GM12878 (cell line): ENCODE data around the gene ASIC2. TPM values are rescaled to one million over a fixed set of nuclear protein-coding genes. Genes with fewer than 3 reads are reported as not detected.

Experiments
- ATAC-seq: fragments of 200-7000 bp; cut with Tn5 transposase; 3 replicates; pipeline ENCODE4 v1.9.1; 2020; ENCODE audit warnings: mild to moderate bottlenecking, moderate library complexity
- BruUV-seq: library from RNA; stranded (reverse); fragments of 400-500 nt; replicated peaks from 2 replicates; lab custom pipeline; 2021; lab: Mats Ljungman, UMichigan
- CTCF ChIA-PET: fragments of 300-600 bp; sonication (Branson Sonifier 250); formaldehyde crosslinking; extraction: SDS; loops from one replicate; lab custom pipeline; 2021; ENCODE audit warnings: inconsistent platforms; lab: Yijun Ruan, JAX
- POLR2A ChIA-PET: fragments of 350-600 bp; formaldehyde crosslinking; extraction: SDS; loops from one replicate; lab custom pipeline; 2021; ENCODE audit warnings: inconsistent platforms; lab: Charles Lee
- RAD21 ChIA-PET: fragments of 300-600 bp; sonication (Branson Sonifier 250); formaldehyde crosslinking; loops from one replicate; lab custom pipeline; 2023; ENCODE audit warnings: antibody characterized with exemption; ENCODE audit not compliant: unreplicated experiment; lab: Charles Lee
- SMC1A ChIA-PET: fragments of 300-600 bp; sonication (Branson Sonifier 250); formaldehyde crosslinking; loops from one replicate; lab custom pipeline; 2023; ENCODE audit not compliant: unreplicated experiment, uncharacterized antibody; lab: Charles Lee
- DNase-seq: peaks from one replicate; pipeline ENCODE4 v3.0.0-alpha.2; 2011; ENCODE audit warnings: low read depth, low spot score
- FAIRE-seq: peaks from 3 replicates; lab custom pipeline; 2011; peaks lifted over from hg19 to GRCh38; lab: Jason Lieb, UNC
- H2AFZ ChIP-seq: 2 replicates; pipeline ENCODE4 v1.6.0; 2011; ENCODE audit warnings: low read depth, low read length, control low read depth; ENCODE audit not compliant: control insufficient read depth
- H3K27ac ChIP-seq: 2 replicates; pipeline ENCODE4 v1.5.1; 2011; ENCODE audit warnings: control low read depth; ENCODE audit not compliant: control insufficient read depth, insufficient read depth
- H3K27me3 ChIP-seq, 2 experiments: replicated peaks in 1 of 2; 2 replicates each; pipeline versions ENCODE4 v1.6.0 to v1.6.1; 2011; ENCODE audit warnings: low read length in 1 of 2; ENCODE audit not compliant: control insufficient read depth in 2 of 2, insufficient read depth in 2 of 2
- H3K36me3 ChIP-seq, 2 experiments: 2 replicates each; pipeline ENCODE4 v1.5.1; 2011; ENCODE audit warnings: low read length in 1 of 2; ENCODE audit not compliant: control insufficient read depth in 2 of 2, insufficient read depth in 2 of 2
- H3K4me1 ChIP-seq: 2 replicates; pipeline ENCODE4 v1.6.1; 2011; ENCODE audit warnings: mild to moderate bottlenecking, low read length, moderate library complexity, mixed read lengths; ENCODE audit not compliant: control insufficient read depth, insufficient read depth
- H3K4me2 ChIP-seq: 2 replicates; pipeline ENCODE4 v1.6.0; 2011; ENCODE audit warnings: control low read depth; ENCODE audit not compliant: control insufficient read depth, insufficient read depth
- H3K4me3 ChIP-seq: fragments of 200-600 bp; sonication (generic); 2 replicates; pipeline ENCODE4 v1.5.1; 2016
- H3K79me2 ChIP-seq: 2 replicates; pipeline ENCODE4 v1.6.0; 2011; ENCODE audit warnings: low read length; ENCODE audit not compliant: control insufficient read depth, insufficient read depth
- H3K9ac ChIP-seq: 2 replicates; pipeline ENCODE4 v1.8.0; 2011; ENCODE audit warnings: low read length, control low read depth, mixed read lengths; ENCODE audit not compliant: control insufficient read depth, insufficient read depth
- H3K9me3 ChIP-seq: replicated peaks from 3 replicates; pipeline ENCODE4 v1.5.1; 2011; ENCODE audit warnings: mild to moderate bottlenecking, low read length; ENCODE audit not compliant: control insufficient read depth, insufficient read depth
- H4K20me1 ChIP-seq: 2 replicates; pipeline ENCODE4 v1.6.0; 2011; ENCODE audit not compliant: control insufficient read depth, insufficient read depth
- ATF7 ChIP-seq: fragments of 450-650 bp; IDR thresholded peaks from 2 replicates; pipeline ENCODE4 v1.6.1; 2016; ENCODE audit warnings: low read depth, mild to moderate bottlenecking
- EED ChIP-seq: sonication (generic); IDR thresholded peaks from 2 replicates; pipeline ENCODE4 v1.6.1; 2016; ENCODE audit warnings: antibody characterized with exemption, low read depth
- IKZF1 ChIP-seq: fragments of 450-650 bp; conservative IDR thresholded peaks from 2 replicates; pipeline ENCODE4 v1.6.1; 2017; ENCODE audit warnings: antibody characterized with exemption, mild to moderate bottlenecking
- JUNB ChIP-seq: IDR thresholded peaks from 2 replicates; pipeline ENCODE4 v1.6.1; 2016; ENCODE audit warnings: antibody characterized with exemption, mild to moderate bottlenecking
- JUND ChIP-seq: IDR thresholded peaks from 2 replicates; pipeline ENCODE4 v1.6.1; 2012; ENCODE audit warnings: low read depth, mild to moderate bottlenecking, low read length, improper control_type of control experiment, moderate library complexity
- POU2F2 ChIP-seq: IDR thresholded peaks from 3 replicates; pipeline ENCODE4 v1.6.1; 2011; ENCODE audit warnings: low read depth, mild to moderate bottlenecking, low read length, borderline replicate concordance
- SPI1 ChIP-seq: IDR thresholded peaks from 2 replicates; pipeline ENCODE4 v1.6.1; 2011; ENCODE audit warnings: low read depth, mild to moderate bottlenecking, low read length, moderate library complexity, borderline replicate concordance; ENCODE audit not compliant: insufficient read depth
- TCF12 ChIP-seq: IDR thresholded peaks from 2 replicates; pipeline ENCODE4 v1.6.1; 2011; ENCODE audit warnings: low read depth, mild to moderate bottlenecking, low read length
- YBX1 ChIP-seq: fragments of 450-650 bp; IDR thresholded peaks from 2 replicates; pipeline ENCODE4 v1.6.1; 2016; ENCODE audit warnings: antibody characterized with exemption
- ZNF384 ChIP-seq: IDR thresholded peaks from 2 replicates; pipeline ENCODE4 v1.6.1; 2012; ENCODE audit warnings: low read depth, mild to moderate bottlenecking, low read length, improper control_type of control experiment, borderline replicate concordance
- WGBS: methylation state at CpG from one replicate; pipeline ENCODE4 v1.1.6; 2016; ENCODE audit warnings: low lambda C conversion rate; ENCODE audit not compliant: insufficient replicate concordance, insufficient coverage; ENCODE audit errors: missing lambda C conversion rate; 5-methylcytosine and 5-hydroxymethylcytosine counted together
- in situ Hi-C: fragments of 300-500 bp; cut with MboI; formaldehyde crosslinking; loops from 9 replicates; pipeline ENCODE4 v1.14.3; 2018; ENCODE audit warnings: mixed read lengths
- intact Hi-C: fragments of 100-400 bp; cut with micrococcal nuclease; formaldehyde crosslinking; loops from one replicate; pipeline ENCODE4 v1.14.2; 2022; ENCODE audit not compliant: unreplicated experiment
- polyA plus RNA-seq, 11 experiments: library from polyadenylated mRNA; depleted of rRNA in 4 of 11; unstranded in 6 of 11; stranded (reverse) in 5 of 11; fragments of >200 nt; fragmentation: Nextera tagmentation in 4 of 11; fragmentation: Illumina TruSeq in 1 of 11; extraction: Ambion mirVana in 4 of 11; extraction: Trizol in 1 of 11; gene quantifications; 1 replicate in 1 of 11; 2 replicates in 10 of 11; pipeline versions ENCODE4 v1.2.1 to v1.2.3, GENCODE V29; 2011 to 2016; ENCODE audit warnings: inconsistent platforms in 2 of 11, missing spikeins in 2 of 11, low read depth in 1 of 11
- total RNA-seq, 4 experiments: library from RNA; depleted of rRNA in 3 of 4; stranded (reverse); fragments of >200 nt in 3 of 4; fragmentation: Illumina TruSeq in 1 of 4; extraction: Trizol in 1 of 4; gene quantifications; 2 replicates each; pipeline versions ENCODE4 v1.2.1 to v1.2.3, GENCODE V29; 2013 to 2021
- TF ChIP-seq, protein P1 (sequence below): IDR thresholded peaks from 2 replicates; pipeline ENCODE4 v1.6.1; 2012; ENCODE audit warnings: improper control_type of control experiment, low read depth, low read length; ENCODE audit not compliant: insufficient replicate concordance
- TF ChIP-seq, protein P2 (sequence below): fragments of 450-650 bp; formaldehyde crosslinking; IDR thresholded peaks from 2 replicates; pipeline ENCODE4 v1.4.0; 2022; ENCODE audit warnings: mild to moderate bottlenecking, moderate library complexity
- TF ChIP-seq, protein P3 (sequence below): fragments of 150-350 bp; IDR thresholded peaks from 2 replicates; pipeline ENCODE4 v1.6.1; 2016; ENCODE audit warnings: low read depth, low read length

Gene ASIC2
- total and polyA plus RNA-seq, 10 of the 15 experiments (the other 5 are each of a cell fraction or from before 2014, with no cell fraction given), result not detected

DNA sequence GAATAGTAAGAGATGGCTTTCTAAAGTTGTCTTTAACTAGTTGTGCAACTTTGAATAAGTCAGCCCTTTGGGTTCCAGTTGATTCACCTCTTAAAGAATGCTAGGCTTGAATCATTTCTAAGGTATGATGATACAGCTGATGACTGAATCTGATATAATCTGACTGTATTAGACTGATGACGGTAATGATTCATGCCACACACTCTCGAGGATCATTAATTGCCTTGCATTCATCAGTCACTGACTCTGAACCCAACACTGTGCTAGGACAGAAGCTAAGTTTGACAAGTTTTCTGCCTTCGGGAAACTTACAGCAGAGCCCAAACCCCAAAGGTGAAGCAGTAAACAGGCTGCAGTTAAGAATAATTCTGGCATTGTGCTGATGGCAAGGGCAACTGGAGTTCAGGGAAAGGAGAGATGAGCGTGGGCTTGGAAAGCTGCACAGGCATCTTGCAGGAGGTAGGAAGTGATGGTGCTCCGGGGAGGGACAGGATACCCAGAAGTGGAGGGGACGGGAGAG, 25.8 kb downstream of the ASIC2 start:
- Histone ChIP-seq H3K4me1 (no peaks in the 10 kb centered on the region), H3K4me3 (no peak overlapping the region), H3K27me3 (peaks cover 0 to 2% of the 10 kb centered on the region in 2 experiments; a peak in 2 of 4 replicates), H3K9ac (no peak overlapping the region), H3K27ac (no peak overlapping the region), H3K36me3 (no peaks in the 10 kb centered on the region), H3K4me2 (no peak overlapping the region), H3K9me3 (no peaks in the 10 kb centered on the region), H4K20me1 (no peaks in the 10 kb centered on the region), H3K79me2 (no peaks in the 10 kb centered on the region), H2AFZ (no peak overlapping the region)
- ChIA-PET CTCF (no interaction called here), RAD21 (no interaction called here), POLR2A (no interaction called here), SMC1A (no interaction called here)
- 12% methylated on average over 6 of the region's 6 CpGs for WGBS
- no TSS peak for BruUV-seq
- DNase-seq (no peak), FAIRE-seq (no peak), ATAC-seq (no peak)
- TF ChIP-seq IKZF1 (no peak), ZNF384 (no peak), YBX1 (no peak), ATF7 (no peak), SPI1 (no peak), POU2F2 (no peak), JUNB (no peak), EED (no peak), JUND (no peak), TCF12 (no peak)
- TF ChIP-seq, protein P1, sequence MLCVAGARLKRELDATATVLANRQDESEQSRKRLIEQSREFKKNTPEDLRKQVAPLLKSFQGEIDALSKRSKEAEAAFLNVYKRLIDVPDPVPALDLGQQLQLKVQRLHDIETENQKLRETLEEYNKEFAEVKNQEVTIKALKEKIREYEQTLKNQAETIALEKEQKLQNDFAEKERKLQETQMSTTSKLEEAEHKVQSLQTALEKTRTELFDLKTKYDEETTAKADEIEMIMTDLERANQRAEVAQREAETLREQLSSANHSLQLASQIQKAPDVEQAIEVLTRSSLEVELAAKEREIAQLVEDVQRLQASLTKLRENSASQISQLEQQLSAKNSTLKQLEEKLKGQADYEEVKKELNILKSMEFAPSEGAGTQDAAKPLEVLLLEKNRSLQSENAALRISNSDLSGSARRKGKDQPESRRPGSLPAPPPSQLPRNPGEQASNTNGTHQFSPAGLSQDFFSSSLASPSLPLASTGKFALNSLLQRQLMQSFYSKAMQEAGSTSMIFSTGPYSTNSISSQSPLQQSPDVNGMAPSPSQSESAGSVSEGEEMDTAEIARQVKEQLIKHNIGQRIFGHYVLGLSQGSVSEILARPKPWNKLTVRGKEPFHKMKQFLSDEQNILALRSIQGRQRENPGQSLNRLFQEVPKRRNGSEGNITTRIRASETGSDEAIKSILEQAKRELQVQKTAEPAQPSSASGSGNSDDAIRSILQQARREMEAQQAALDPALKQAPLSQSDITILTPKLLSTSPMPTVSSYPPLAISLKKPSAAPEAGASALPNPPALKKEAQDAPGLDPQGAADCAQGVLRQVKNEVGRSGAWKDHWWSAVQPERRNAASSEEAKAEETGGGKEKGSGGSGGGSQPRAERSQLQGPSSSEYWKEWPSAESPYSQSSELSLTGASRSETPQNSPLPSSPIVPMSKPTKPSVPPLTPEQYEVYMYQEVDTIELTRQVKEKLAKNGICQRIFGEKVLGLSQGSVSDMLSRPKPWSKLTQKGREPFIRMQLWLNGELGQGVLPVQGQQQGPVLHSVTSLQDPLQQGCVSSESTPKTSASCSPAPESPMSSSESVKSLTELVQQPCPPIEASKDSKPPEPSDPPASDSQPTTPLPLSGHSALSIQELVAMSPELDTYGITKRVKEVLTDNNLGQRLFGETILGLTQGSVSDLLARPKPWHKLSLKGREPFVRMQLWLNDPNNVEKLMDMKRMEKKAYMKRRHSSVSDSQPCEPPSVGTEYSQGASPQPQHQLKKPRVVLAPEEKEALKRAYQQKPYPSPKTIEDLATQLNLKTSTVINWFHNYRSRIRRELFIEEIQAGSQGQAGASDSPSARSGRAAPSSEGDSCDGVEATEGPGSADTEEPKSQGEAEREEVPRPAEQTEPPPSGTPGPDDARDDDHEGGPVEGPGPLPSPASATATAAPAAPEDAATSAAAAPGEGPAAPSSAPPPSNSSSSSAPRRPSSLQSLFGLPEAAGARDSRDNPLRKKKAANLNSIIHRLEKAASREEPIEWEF, result no peak
- TF ChIP-seq, protein P2, sequence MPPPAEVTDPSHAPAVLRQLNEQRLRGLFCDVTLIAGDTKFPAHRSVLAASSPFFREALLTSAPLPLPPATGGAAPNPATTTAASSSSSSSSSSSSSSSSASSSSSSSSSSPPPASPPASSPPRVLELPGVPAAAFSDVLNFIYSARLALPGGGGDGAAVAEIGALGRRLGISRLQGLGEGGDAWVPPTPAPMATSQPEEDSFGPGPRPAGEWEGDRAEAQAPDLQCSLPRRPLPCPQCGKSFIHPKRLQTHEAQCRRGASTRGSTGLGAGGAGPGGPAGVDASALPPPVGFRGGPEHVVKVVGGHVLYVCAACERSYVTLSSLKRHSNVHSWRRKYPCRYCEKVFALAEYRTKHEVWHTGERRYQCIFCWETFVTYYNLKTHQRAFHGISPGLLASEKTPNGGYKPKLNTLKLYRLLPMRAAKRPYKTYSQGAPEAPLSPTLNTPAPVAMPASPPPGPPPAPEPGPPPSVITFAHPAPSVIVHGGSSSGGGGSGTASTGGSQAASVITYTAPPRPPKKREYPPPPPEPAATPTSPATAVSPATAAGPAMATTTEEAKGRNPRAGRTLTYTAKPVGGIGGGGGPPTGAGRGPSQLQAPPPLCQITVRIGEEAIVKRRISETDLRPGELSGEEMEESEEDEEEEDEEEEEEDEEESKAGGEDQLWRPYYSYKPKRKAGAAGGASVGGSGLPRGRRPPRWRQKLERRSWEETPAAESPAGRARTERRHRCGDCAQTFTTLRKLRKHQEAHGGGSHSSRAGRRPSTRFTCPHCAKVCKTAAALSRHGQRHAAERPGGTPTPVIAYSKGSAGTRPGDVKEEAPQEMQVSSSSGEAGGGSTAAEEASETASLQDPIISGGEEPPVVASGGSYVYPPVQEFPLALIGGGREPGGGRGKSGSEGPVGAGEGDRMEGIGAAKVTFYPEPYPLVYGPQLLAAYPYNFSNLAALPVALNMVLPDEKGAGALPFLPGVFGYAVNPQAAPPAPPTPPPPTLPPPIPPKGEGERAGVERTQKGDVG (CRISPR knock-in tag), result no peak
- TF ChIP-seq, protein P3, sequence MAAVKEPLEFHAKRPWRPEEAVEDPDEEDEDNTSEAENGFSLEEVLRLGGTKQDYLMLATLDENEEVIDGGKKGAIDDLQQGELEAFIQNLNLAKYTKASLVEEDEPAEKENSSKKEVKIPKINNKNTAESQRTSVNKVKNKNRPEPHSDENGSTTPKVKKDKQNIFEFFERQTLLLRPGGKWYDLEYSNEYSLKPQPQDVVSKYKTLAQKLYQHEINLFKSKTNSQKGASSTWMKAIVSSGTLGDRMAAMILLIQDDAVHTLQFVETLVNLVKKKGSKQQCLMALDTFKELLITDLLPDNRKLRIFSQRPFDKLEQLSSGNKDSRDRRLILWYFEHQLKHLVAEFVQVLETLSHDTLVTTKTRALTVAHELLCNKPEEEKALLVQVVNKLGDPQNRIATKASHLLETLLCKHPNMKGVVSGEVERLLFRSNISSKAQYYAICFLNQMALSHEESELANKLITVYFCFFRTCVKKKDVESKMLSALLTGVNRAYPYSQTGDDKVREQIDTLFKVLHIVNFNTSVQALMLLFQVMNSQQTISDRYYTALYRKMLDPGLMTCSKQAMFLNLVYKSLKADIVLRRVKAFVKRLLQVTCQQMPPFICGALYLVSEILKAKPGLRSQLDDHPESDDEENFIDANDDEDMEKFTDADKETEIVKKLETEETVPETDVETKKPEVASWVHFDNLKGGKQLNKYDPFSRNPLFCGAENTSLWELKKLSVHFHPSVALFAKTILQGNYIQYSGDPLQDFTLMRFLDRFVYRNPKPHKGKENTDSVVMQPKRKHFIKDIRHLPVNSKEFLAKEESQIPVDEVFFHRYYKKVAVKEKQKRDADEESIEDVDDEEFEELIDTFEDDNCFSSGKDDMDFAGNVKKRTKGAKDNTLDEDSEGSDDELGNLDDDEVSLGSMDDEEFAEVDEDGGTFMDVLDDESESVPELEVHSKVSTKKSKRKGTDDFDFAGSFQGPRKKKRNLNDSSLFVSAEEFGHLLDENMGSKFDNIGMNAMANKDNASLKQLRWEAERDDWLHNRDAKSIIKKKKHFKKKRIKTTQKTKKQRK, result no peak
- in situ Hi-C loops, result no loop called here
- intact Hi-C loops, result no loop called here
